NT2/D1 (cell line): ENCODE data around the gene PPIF.

Experiments
- SUZ12 ChIP-seq: IDR thresholded peaks from 2 replicates; pipeline ENCODE4 v1.6.1; 2011; ENCODE audit not compliant: insufficient read length, insufficient read depth; ENCODE audit errors: extremely low read depth
- YY1 ChIP-seq: IDR thresholded peaks from 2 replicates; pipeline ENCODE4 v1.6.1; 2011; ENCODE audit not compliant: insufficient read length, insufficient read depth
- ZNF274 ChIP-seq: IDR thresholded peaks from 2 replicates; pipeline ENCODE4 v1.6.1; 2011; ENCODE audit warnings: mild to moderate bottlenecking, low read depth, low read length

DNA sequence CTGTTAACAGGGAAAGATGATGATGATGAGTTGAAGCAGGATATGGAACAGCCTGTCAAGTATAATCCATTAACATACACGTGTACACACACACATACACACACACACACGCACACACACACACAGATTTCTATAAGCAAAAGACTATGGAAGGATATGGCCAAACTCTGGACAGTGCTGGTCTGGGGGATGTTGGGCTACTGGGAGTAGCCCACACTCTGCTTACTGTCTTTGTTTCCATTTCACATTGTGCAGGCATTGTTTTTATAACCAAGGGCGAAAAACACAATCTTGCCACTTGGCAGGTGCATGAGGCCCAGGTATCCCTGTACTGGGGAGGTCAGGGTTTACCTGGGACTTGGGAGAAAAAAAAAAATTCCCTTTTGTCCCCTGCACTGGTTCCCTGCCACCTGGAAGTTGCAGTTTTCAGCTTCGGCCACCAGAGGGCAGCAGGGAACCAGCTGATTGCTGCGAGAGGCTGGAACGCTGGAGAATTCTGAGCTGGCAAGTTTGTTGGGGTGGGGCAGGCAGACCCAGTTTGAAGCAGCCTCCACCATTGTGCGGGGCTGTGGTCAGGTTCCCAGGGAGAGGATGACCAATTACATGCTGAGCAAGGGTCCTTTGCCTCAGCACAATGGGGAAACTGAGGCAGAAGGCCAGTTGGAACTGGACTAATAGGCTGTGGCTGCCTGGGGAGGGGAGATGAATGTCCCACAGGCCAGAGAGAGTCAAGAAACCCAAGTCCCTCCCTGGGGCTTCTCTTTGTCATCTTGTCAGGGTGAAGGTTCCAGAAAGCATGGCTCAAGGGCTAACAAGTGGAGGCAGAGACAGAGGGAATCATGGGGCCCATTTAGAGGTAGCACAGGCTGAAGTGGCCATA lies 27.3 kb downstream of the PPIF start:
- no peak for TF ChIP-seq ZNF274
- no peak for TF ChIP-seq YY1
- no peak for TF ChIP-seq SUZ12
